SK-N-MC (cell line): ENCODE results near the gene RBBP8.

Experiments
- DNase-seq: peaks from one replicate; pipeline ENCODE4 v3.0.0-alpha.2; 2011; ENCODE audit warnings: low read depth, low spot score
- H3K27ac ChIP-seq: fragments of 200-600 bp; sonication (generic); 2 replicates; pipeline ENCODE4 v1.5.1; 2016; ENCODE audit warnings: mixed run types
- H3K36me3 ChIP-seq: fragments of 200-600 bp; sonication (generic); 2 replicates; pipeline ENCODE4 v1.6.1; 2017; ENCODE audit warnings: antibody characterized with exemption, low read length, mixed read lengths; ENCODE audit not compliant: insufficient read depth
- H3K4me3 ChIP-seq: fragments of 200-600 bp; sonication (generic); 2 replicates; pipeline ENCODE4 v1.5.1; 2016
- H3K9ac ChIP-seq: fragments of 200-600 bp; sonication (generic); 2 replicates; pipeline ENCODE4 v1.8.0; 2017; ENCODE audit warnings: mixed run types, mixed read lengths; ENCODE audit not compliant: insufficient read length
- H3K9me3 ChIP-seq: fragments of 200-600 bp; sonication (generic); 2 replicates; pipeline ENCODE4 v1.6.1; 2017; ENCODE audit warnings: low read depth, mild to moderate bottlenecking, antibody characterized with exemption, low read length, moderate library complexity, mixed read lengths
- EZH2 ChIP-seq: fragments of 200-600 bp; sonication (generic); IDR thresholded peaks from one replicate; pipeline ENCODE4 v1.6.1; 2017; ENCODE audit warnings: antibody characterized with exemption
- FOXP2 ChIP-seq: optimal IDR thresholded peaks from 2 replicates; pipeline ENCODE3; 2011; ENCODE audit warnings: mild to moderate bottlenecking, moderate library complexity; ENCODE audit not compliant: insufficient read depth; ENCODE audit errors: extremely low read length, control extremely low read depth
- POLR2AphosphoS5 ChIP-seq: IDR thresholded peaks from 2 replicates; pipeline ENCODE4 v1.6.1; 2012; ENCODE audit warnings: mild to moderate bottlenecking, low read depth, low read length, borderline replicate concordance

RBBP8 gene

DNA sequence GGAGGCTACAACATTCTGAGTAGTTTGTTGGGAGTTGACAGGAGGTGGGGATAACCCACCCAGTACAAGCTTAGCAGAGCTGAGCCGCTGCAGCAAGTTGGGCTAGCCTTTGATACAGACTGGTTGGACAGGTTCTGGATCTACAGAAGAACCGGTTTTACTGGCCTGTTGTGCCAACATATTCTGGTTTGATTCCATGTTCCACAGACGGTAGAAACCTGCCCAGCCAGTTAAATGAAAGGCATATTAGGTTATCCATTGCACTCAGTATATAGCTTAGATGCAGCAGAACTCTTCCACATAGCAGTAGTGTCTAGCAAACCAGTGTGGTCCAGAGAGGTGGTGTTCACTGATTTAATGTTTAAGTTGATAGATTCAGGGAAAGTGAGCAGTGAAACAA, 19.3 kb upstream of the RBBP8 start:
- H3K27ac ChIP-seq, result no peak overlapping the region
- H3K9me3 ChIP-seq, result no peaks in the 10 kb centered on the region
- no peak overlapping the region for H3K4me3 ChIP-seq
- no peaks in the 10 kb centered on the region for H3K36me3 ChIP-seq
- no peak for DNase-seq
- no peak overlapping the region for H3K9ac ChIP-seq
- TF ChIP-seq FOXP2 (no peak), POLR2AphosphoS5 (no peak), EZH2 (no peak)

DNA sequence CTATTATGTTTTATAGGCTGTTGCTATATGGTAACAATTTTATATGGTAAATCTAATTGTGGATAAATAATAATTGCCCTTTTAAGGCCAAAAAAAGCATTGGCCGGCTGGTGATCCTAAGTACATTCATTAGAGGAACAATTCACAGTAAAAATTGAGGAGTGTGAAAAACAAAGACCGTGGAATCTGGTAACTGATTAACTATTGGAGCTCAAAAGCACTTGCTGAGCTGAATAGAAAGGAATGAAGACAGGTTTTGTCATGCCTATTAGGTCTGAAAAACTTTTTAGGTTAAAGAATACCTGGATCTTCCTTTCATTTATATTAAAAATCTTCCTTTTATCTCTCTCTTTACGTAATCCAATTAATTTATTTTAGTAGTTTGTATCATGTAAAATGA, 18.5 kb upstream of the RBBP8 start:
- H3K9ac ChIP-seq, result no peak overlapping the region
- no peak overlapping the region for H3K4me3 ChIP-seq
- no peaks in the 10 kb centered on the region for H3K9me3 ChIP-seq
- no peaks in the 10 kb centered on the region for H3K36me3 ChIP-seq
- H3K27ac ChIP-seq, result no peak overlapping the region
- no peak for DNase-seq
- TF ChIP-seq FOXP2 (no peak), EZH2 (no peak), POLR2AphosphoS5 (no peak)

DNA sequence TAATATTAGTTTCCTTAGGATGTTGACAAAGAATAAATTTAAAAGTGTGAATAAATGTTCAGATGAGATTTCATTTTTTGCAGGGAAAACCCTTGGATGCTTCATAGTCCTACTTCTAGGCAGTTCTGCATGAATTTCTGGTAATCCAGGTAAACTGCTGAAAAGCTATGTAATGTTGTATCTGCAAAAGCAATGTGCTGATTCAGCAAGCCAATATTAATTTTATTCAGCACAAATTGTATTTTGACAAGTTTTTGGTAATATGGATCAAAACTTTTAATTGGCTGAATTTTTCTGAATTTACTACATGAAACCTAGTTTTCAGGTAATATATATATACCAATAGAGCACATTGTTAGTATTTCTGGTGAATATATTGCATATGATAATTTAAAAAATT, 17.8 kb upstream of the RBBP8 start:
- H3K27ac ChIP-seq, result no peak overlapping the region
- no peak for TF ChIP-seq EZH2
- no peak overlapping the region for H3K4me3 ChIP-seq
- no peaks in the 10 kb centered on the region for H3K36me3 ChIP-seq
- H3K9ac ChIP-seq, result no peak overlapping the region
- no peak for DNase-seq
- no peaks in the 10 kb centered on the region for H3K9me3 ChIP-seq

DNA sequence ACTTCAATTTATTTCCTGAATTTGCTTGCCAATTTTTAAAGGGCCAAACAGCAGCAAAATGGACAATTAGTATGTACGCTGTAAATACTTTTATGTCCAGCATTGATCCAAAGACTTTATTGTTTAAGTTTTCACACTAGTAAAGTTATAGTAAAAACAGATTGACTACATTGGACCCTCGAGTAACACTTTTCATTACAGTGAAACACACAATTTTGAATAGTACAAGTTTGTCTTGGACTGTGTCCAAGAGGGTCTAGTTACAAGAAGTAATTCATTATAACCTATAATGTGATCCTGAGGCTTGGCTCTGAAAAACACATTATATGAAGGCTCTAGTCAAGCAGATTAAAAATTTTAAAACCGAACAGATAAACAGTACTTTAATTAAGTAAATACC, 11.4 kb upstream of the RBBP8 start:
- Histone ChIP-seq H3K9ac (no peak overlapping the region), H3K36me3 (no peaks in the 10 kb centered on the region), H3K4me3 (no peak overlapping the region), H3K9me3 (no peaks in the 10 kb centered on the region), H3K27ac (no peak overlapping the region)
- no peak for TF ChIP-seq EZH2
- TF ChIP-seq POLR2AphosphoS5, result no peak
- no peak for TF ChIP-seq FOXP2
- no peak for DNase-seq

DNA sequence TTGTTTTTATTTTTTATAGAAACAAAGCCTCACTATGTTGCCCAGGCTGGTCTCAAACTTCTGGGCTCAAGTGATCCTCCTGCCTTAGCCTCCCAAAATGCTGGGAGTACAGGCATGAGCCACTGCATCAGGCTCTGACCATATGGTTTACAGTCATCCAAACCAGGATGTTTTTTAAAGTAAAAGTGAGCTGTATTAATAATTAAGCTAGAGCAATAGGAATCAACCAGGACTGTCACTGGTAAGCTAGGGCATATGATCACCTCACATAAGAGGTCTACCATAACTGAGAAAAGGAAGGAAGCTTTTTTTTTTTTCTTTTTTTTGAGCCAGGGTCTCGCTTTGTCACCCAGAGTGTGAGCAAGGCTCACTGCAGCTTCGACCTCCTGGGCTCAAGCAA, 8.5 kb upstream of the RBBP8 start:
- TF ChIP-seq EZH2, result no peak
- TF ChIP-seq FOXP2, result no peak
- Histone ChIP-seq H3K9me3 (no peaks in the 10 kb centered on the region), H3K36me3 (no peaks in the 10 kb centered on the region), H3K9ac (no peak overlapping the region), H3K4me3 (no peak overlapping the region), H3K27ac (no peak overlapping the region)
- DNase-seq, result no peak

DNA sequence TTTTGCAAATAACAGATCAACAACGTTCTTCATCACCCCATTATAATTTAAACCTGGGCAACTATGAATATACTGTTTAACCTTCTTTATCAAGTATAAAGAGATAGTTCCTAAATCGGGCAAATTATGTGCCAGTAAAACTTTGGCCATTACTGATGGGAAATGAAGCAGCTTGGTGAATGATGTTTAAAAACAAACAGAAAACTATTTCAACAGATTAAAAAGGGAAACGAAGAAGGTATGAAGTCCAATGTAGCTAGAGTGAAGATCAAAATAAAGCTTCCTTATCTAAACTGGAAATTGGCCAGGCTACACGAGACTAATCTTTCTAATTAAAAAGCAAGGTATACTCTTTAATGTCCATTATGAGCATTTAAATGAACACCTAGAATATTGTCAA, 6.7 kb upstream of the RBBP8 start:
- no peak for TF ChIP-seq EZH2
- no peak for TF ChIP-seq POLR2AphosphoS5
- no peak for TF ChIP-seq FOXP2
- Histone ChIP-seq H3K9ac (no peak overlapping the region), H3K4me3 (no peak overlapping the region), H3K36me3 (no peaks in the 10 kb centered on the region), H3K9me3 (no peaks in the 10 kb centered on the region), H3K27ac (no peak overlapping the region)
- no peak for DNase-seq

DNA sequence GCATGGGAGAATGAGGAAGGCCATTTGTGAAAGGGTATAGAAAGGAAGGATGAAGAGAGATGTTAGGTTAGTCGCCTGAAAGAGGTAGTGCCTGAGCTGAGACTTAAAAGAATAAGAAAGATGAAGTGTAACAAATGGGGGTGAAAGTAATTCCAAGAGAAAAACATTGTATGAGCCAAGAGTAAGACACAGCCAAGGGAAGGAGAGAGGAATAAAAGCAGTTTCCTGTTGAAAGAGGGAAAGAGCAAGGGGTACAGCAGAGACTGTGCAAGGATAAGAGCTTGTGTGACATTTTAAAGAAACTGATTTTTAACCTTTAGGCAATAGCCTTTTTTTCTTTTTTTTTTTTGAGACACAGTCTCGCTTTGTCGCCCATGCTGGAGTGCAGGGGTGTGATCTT, 4.8 kb upstream of the RBBP8 start:
- DNase-seq, result no peak
- Histone ChIP-seq H3K27ac (no peak overlapping the region), H3K9ac (no peak overlapping the region), H3K9me3 (no peaks in the 10 kb centered on the region), H3K36me3 (no peaks in the 10 kb centered on the region), H3K4me3 (no peak overlapping the region)
- TF ChIP-seq EZH2, result no peak
- TF ChIP-seq POLR2AphosphoS5, result no peak
- no peak for TF ChIP-seq FOXP2

DNA sequence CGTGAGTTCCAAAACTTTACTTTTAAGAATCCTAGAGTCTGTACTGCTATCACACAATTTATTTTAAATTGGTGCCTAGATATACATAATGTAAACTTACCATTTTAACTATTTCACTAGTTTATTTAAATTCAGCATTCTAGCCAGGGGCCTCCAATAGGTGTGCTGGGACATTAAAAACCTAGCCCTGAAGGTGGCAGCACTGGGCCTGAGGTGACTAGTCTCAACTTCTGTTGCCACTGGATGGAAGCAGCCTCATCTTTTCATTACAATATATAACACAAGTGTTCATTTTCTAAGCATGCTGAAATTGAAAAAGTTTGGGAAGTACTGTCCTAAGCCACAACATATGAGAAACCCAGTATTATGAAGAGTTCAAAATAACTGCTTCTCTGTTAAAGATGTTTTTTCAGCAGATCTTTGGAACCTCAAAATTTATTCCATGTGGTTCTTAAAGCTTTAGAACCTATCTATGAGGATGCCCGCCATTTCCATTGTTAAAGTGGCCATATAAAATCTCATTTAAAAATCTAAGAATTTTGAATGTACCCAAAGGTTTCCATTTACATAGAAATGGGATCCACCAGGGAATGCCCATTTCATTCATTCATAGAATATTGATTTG, 2.9 kb upstream of the RBBP8 start:
- DNase-seq, result no peak
- no peaks in the 10 kb centered on the region for H3K9me3 ChIP-seq
- H3K27ac ChIP-seq, result no peak overlapping the region
- H3K36me3 ChIP-seq, result peaks cover 2% of the 10 kb centered on the region; the same call in 1 of the 2 replicates
- H3K9ac ChIP-seq, result no peak overlapping the region
- TF ChIP-seq POLR2AphosphoS5, result no peak
- no peak for TF ChIP-seq EZH2
- TF ChIP-seq FOXP2, result no peak
- H3K4me3 ChIP-seq, result no peak overlapping the region

DNA sequence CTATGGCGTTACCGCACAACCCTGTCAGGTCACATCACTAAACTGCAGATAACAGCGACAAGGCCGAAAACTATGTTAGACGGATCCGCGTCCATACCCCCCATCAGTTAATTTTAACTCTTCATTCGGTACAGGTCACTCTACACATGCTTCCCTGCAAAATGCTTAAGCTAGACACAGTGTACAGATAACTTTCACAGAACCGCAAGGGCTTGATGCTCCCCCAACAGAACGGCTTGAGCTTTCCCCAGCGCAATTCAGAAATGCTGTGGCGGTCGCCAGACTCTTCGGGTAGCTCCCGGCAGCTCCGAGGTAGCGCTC, 283 bp upstream of the RBBP8 start:
- TF ChIP-seq EZH2 (no peak), FOXP2 (no peak)
- no peak for DNase-seq
- peak overlapping the region; percentile 91 for H3K9ac ChIP-seq

DNA sequence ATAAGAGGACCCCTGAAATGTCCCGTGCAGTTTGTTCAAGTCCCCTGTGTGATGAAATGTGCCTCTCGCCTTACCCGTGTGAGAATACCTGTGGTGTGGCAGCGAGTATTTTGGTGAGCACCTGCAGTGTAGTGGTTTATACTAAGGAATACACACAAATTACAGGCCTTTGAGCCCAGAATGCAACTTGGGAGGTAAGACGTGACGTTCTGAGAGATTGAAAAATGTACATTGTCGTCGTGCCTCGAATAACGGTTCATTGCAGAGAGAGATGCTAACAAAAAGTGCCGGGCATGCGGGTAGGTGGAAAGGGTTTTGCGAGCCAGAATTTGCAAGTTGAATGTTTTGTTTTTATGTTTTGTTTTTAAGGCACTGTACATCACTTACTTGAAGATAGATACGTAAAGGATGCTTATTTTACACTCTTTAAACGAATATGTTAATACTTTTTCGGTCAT, 867 bp downstream of the RBBP8 start:
- no peak for DNase-seq
- Histone ChIP-seq H3K27ac (no peak overlapping the region), H3K36me3 (peaks cover 26% of the 10 kb centered on the region), H3K9me3 (no peaks in the 10 kb centered on the region), H3K9ac (peak overlapping the region; percentile 91), H3K4me3 (peak overlapping the region; percentile 91)
- TF ChIP-seq FOXP2 (no peak), POLR2AphosphoS5 (no peak), EZH2 (no peak)

More for the DNA sequence above, 283 bp upstream of the RBBP8 start:
- peak overlapping the region; percentile 91 for H3K4me3 ChIP-seq
- H3K36me3 ChIP-seq, result peaks cover 14% of the 10 kb centered on the region
- no peak overlapping the region; the same call in 1 of the 2 replicates for H3K27ac ChIP-seq
- H3K9me3 ChIP-seq, result no peaks in the 10 kb centered on the region
